Upper lobe of left lung (tissue), 4 donors: Measurements from ENCODE around the gene CRTC3.

Source experiments
- CTCF ChIP-seq, 6 experiments: fragments of 450-650 bp in 4 of 6; fragments of 200-600 bp in 2 of 6; sonication (generic) in 2 of 6; IDR thresholded peaks; one replicate each; pipeline ENCODE4 v1.5.1; 2016 to 2019; ENCODE audit warnings: antibody characterized with exemption in 6 of 6
- POLR2A ChIP-seq, 4 donors: fragments of 450-650 bp; IDR thresholded peaks; one replicate each; pipeline ENCODE4 v1.5.1; 2016 to 2017; ENCODE audit warnings: antibody characterized with exemption in 4 of 4, mild to moderate bottlenecking in 2 of 4

GRCh38 chr15:90572893-90573292, 43.2 kb downstream of the CRTC3 start:
- TF ChIP-seq CTCF (IDR thresholded peaks at IDR 0.05) (no peak), POLR2A (IDR thresholded peaks at IDR 0.05) (no peak)
